ENCODE data around the gene PATE2. TPM values are rescaled to one million over a fixed set of nuclear protein-coding genes. Genes with fewer than 3 reads are reported as not detected.

Gene PATE2
- total and polyA plus RNA-seq, 2 experiments from 2014 or later: not detected

DNA sequence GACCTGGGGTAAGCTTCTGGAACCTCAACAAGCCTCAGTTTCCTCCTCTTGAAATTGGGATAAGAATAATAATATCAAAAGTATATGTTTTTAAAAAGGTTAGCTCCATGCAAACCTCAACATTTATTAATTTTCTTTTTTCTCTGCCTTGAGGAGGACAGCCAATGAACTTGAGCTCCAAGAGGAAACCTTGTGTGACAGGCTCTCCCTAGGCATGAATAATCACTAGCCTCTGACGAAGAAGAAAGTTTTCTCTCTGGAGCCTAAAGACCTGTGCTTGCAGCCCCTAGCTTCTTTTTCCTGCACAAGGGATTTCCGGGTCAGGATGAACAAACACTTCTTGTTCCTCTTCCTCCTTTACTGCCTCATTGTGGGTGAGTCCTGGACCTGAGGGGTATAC lies 9.2 kb upstream of the PATE2 start, which contains the start of gene PATE3:
Gene PATE3, plus strand, starts transcription at position 301 of the 400 bp plus-strand sequence. Its CDS starts 25 bp downstream, at position 326.
- TF ChIP-seq, protein P1, sequence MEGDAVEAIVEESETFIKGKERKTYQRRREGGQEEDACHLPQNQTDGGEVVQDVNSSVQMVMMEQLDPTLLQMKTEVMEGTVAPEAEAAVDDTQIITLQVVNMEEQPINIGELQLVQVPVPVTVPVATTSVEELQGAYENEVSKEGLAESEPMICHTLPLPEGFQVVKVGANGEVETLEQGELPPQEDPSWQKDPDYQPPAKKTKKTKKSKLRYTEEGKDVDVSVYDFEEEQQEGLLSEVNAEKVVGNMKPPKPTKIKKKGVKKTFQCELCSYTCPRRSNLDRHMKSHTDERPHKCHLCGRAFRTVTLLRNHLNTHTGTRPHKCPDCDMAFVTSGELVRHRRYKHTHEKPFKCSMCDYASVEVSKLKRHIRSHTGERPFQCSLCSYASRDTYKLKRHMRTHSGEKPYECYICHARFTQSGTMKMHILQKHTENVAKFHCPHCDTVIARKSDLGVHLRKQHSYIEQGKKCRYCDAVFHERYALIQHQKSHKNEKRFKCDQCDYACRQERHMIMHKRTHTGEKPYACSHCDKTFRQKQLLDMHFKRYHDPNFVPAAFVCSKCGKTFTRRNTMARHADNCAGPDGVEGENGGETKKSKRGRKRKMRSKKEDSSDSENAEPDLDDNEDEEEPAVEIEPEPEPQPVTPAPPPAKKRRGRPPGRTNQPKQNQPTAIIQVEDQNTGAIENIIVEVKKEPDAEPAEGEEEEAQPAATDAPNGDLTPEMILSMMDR (IDR thresholded peaks at IDR 0.05; ENCODE audit: low read depth, low read length): no peak
- Histone ChIP-seq H3K27ac (no peak within 1 kb of the TSS), H3K9me3 (ENCODE audit: low read depth) (no peaks in the 10 kb centered on the region), H3K36me3 (no peaks in the 10 kb centered on the region), H3K4me3 (no peak within 1 kb of the TSS), H3K4me1 (ENCODE audit: low read depth) (no peaks in the 10 kb centered on the region), H3K27me3 (no peaks in the 10 kb centered on the region)
- no peak for DNase-seq (ENCODE audit: low read depth in 1 of 2, low spot score in 1 of 2)

DNA sequence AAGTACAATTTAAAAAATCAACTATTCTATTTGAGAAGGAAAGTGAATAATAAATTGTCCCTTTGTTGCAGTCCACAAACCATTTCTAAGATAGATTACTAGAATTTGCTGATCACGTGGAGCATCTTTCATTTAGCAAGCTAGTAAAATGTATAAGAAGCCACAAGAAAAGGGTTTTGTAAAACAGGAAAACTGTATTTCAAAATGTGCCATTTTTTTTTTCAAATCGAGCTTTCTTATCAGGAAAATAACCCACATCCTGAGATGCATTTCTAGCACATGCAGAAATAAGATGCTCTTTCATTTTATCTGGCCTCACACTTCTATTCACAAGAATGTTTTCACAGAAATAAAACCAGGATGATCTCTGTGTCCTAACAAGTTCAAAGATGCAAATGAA lies 6.0 kb upstream of the PATE2 start:
- Histone ChIP-seq H3K27me3 (no peaks in the 10 kb centered on the region), H3K27ac (no peak overlapping the region), H3K4me1 (ENCODE audit: low read depth) (no peaks in the 10 kb centered on the region), H3K9me3 (ENCODE audit: low read depth) (no peaks in the 10 kb centered on the region), H3K4me3 (no peak overlapping the region), H3K36me3 (no peaks in the 10 kb centered on the region)
- TF ChIP-seq, protein P1 (IDR thresholded peaks at IDR 0.05; ENCODE audit: low read depth, low read length): no peak
- DNase-seq (ENCODE audit: low read depth in 1 of 2, low spot score in 1 of 2): peak in 1 of 2 donors; percentile 21

DNA sequence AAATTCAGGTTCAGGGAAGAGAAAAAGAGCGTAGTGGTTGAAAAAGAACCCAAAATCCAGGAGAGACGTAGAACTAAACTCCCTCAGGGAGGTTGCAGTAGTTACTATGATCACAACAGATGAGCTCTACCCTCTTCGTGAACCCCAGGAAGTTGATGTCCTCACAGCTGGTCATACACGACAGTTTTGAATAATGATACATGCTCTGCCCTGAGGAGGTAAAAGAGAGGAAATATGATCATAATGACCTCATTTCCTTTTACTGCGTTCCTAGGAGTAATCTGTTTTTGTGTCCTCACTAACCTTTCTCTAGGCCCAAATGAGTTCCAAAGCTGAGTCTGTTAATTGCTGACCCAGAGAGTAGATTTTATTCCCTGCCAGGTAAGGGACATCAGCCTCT lies 1.3 kb downstream of the PATE2 start:
- peak in 1 of 2 donors; percentile 52 for DNase-seq (ENCODE audit: low read depth in 1 of 2, low spot score in 1 of 2)
- Histone ChIP-seq H3K27ac (no peak overlapping the region), H3K36me3 (no peaks in the 10 kb centered on the region), H3K4me3 (no peak overlapping the region), H3K9me3 (ENCODE audit: low read depth) (no peaks in the 10 kb centered on the region), H3K27me3 (no peaks in the 10 kb centered on the region), H3K4me1 (ENCODE audit: low read depth) (no peaks in the 10 kb centered on the region)
- TF ChIP-seq, protein P1 (IDR thresholded peaks at IDR 0.05; ENCODE audit: low read depth, low read length): no peak

DNA sequence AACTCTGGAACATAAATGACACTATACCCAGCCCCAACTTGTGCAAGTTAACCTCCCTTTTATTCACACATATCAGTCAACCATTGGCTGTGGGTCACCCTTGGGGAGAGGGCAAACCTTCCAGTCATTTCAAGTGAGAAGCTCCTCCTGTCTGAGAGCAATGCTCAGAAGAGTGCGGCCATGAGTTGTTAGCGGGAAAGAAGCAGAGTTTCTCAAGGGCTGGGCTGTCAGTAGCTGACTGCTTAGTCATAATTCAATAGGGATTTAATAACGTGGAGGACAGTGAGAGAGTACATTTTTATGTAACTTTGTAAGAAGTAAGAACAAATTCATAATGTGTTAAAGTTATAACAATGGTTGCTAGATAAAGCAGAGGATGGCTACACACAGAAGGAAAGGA lies 5.1 kb downstream of the PATE2 start:
- Histone ChIP-seq H3K27me3 (no peaks in the 10 kb centered on the region), H3K36me3 (no peaks in the 10 kb centered on the region), H3K9me3 (ENCODE audit: low read depth) (no peaks in the 10 kb centered on the region), H3K4me1 (ENCODE audit: low read depth) (peaks cover under 1% of the 10 kb centered on the region), H3K27ac (no peak overlapping the region), H3K4me3 (no peak overlapping the region)
- TF ChIP-seq, protein P1 (IDR thresholded peaks at IDR 0.05; ENCODE audit: low read depth, low read length): no peak
- DNase-seq (ENCODE audit: low read depth in 1 of 2, low spot score in 1 of 2): peak in 1 of 2 donors; percentile 52

GRCh38 chr11:125772834-125773505 lies 5.7 kb downstream of the PATE2 start:
- no peaks in the 10 kb centered on the region for H3K9me3 ChIP-seq (ENCODE audit: low read depth)
- H3K27me3 ChIP-seq: no peaks in the 10 kb centered on the region
- peaks cover 6% of the 10 kb centered on the region for H3K4me1 ChIP-seq (ENCODE audit: low read depth)
- no peak overlapping the region for H3K27ac ChIP-seq
- H3K4me3 ChIP-seq: no peak overlapping the region
- no peaks in the 10 kb centered on the region for H3K36me3 ChIP-seq
- peak in 1 of 2 donors; percentile 93 for DNase-seq (ENCODE audit: low read depth in 1 of 2, low spot score in 1 of 2)
- TF ChIP-seq, protein P1 (IDR thresholded peaks at IDR 0.05; ENCODE audit: low read depth, low read length): no peak

All from cardiac muscle cell (in vitro differentiated cells and primary cell).